Hepatocyte (in vitro differentiated cells): Measurements from ENCODE around the gene PNN.

Experiments used
- EZH2 ChIP-seq: fragments of 200-600 bp; sonication (generic); IDR thresholded peaks from 2 replicates; pipeline ENCODE4 v1.6.1; 2016; ENCODE audit warnings: antibody characterized with exemption, mild to moderate bottlenecking, borderline replicate concordance
- EZH2phosphoT487 ChIP-seq: fragments of 200-600 bp; sonication (generic); IDR thresholded peaks from one replicate; pipeline ENCODE4 v1.6.1; 2018; ENCODE audit warnings: antibody characterized with exemption, mild to moderate bottlenecking, low read depth, moderate library complexity; ENCODE audit not compliant: unreplicated experiment, severe bottlenecking
- TF ChIP-seq, protein P1 (sequence below): fragments of 200-600 bp; sonication (generic); IDR thresholded peaks from 2 replicates; pipeline ENCODE4 v1.5.1; 2016; ENCODE audit warnings: antibody characterized with exemption, mild to moderate bottlenecking; ENCODE audit not compliant: poor library complexity

GRCh38 chr14:39177168-39177545, 2.1 kb downstream of the PNN start:
- TF ChIP-seq, protein P1, sequence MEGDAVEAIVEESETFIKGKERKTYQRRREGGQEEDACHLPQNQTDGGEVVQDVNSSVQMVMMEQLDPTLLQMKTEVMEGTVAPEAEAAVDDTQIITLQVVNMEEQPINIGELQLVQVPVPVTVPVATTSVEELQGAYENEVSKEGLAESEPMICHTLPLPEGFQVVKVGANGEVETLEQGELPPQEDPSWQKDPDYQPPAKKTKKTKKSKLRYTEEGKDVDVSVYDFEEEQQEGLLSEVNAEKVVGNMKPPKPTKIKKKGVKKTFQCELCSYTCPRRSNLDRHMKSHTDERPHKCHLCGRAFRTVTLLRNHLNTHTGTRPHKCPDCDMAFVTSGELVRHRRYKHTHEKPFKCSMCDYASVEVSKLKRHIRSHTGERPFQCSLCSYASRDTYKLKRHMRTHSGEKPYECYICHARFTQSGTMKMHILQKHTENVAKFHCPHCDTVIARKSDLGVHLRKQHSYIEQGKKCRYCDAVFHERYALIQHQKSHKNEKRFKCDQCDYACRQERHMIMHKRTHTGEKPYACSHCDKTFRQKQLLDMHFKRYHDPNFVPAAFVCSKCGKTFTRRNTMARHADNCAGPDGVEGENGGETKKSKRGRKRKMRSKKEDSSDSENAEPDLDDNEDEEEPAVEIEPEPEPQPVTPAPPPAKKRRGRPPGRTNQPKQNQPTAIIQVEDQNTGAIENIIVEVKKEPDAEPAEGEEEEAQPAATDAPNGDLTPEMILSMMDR: no peak
- TF ChIP-seq EZH2 (no peak), EZH2phosphoT487 (no peak)
